WTC11 (cell line): ENCODE results near the gene LTBP1. TPM values are rescaled to one million over a fixed set of nuclear protein-coding genes. Genes with fewer than 3 reads are reported as not detected.

Experiments used
- ATAC-seq: fragments of 200-7000 bp; cut with Tn5 transposase; 2 replicates; pipeline ENCODE4 v1.10.0; 2021; ENCODE audit warnings: mild to moderate bottlenecking, moderate library complexity
- CTCF ChIA-PET: fragments of 300-600 bp; sonication (Branson Sonifier 250); formaldehyde crosslinking; loops from one replicate; lab custom pipeline; 2021; ENCODE audit warnings: antibody characterized with exemption; lab: Charles Lee
- POLR2A ChIA-PET: fragments of 350-600 bp; sonication (Branson Sonifier 250); formaldehyde crosslinking; loops from one replicate; lab custom pipeline; 2021; ENCODE audit warnings: antibody characterized with exemption; lab: Charles Lee
- DNase-seq: peaks from one replicate; pipeline ENCODE4 v3.0.0; 2021; ENCODE audit warnings: low spot score
- H3K27ac Mint-ChIP-seq: 2 replicates; pipeline ENCODE4 v1.8.0; 2021; ENCODE audit warnings: mixed read lengths
- H3K27me3 Mint-ChIP-seq: 2 replicates; pipeline ENCODE4 v1.8.0; 2021; ENCODE audit warnings: low read depth, mild to moderate bottlenecking, moderate library complexity, mixed read lengths
- H3K36me3 Mint-ChIP-seq: 2 replicates; pipeline ENCODE4 v1.8.0; 2021; ENCODE audit warnings: mixed read lengths
- H3K4me1 Mint-ChIP-seq: 2 replicates; pipeline ENCODE4 v1.8.0; 2022; ENCODE audit warnings: mixed read lengths
- H3K4me3 Mint-ChIP-seq: 2 replicates; pipeline ENCODE4 v1.8.0; 2021; ENCODE audit warnings: mild to moderate bottlenecking, moderate library complexity, mixed read lengths
- H3K9me3 Mint-ChIP-seq: 2 replicates; pipeline ENCODE4 v1.8.0; 2021; ENCODE audit warnings: mixed read lengths
- ATF2 ChIP-seq: sonication (generic); formaldehyde crosslinking; IDR thresholded peaks from 2 replicates; pipeline ENCODE4 v1.8.1; 2022; ENCODE audit warnings: low read depth, missing genetic modification reagents, borderline replicate concordance
- ATF6 ChIP-seq: sonication (generic); formaldehyde crosslinking; IDR thresholded peaks from 2 replicates; pipeline ENCODE4 v1.8.1; 2023; ENCODE audit warnings: mild to moderate bottlenecking, missing genetic modification reagents
- EMX1 ChIP-seq: fragments of 250-450 bp; sonication (Bioruptor Pico); IDR thresholded peaks from 2 replicates; pipeline ENCODE4 v1.8.0; 2021; ENCODE audit warnings: mild to moderate bottlenecking
- ETV6 ChIP-seq: sonication (generic); formaldehyde crosslinking; IDR thresholded peaks from 2 replicates; pipeline ENCODE4 v1.8.1; 2022; ENCODE audit warnings: mild to moderate bottlenecking, missing genetic modification reagents
- FOXP4 ChIP-seq: sonication (generic); formaldehyde crosslinking; IDR thresholded peaks from 2 replicates; pipeline ENCODE4 v1.8.0; 2022; ENCODE audit warnings: mild to moderate bottlenecking, missing genetic modification reagents
- HMGXB4 ChIP-seq: sonication (generic); formaldehyde crosslinking; IDR thresholded peaks from 2 replicates; pipeline ENCODE4 v1.8.1; 2023; ENCODE audit warnings: mild to moderate bottlenecking, moderate library complexity, missing genetic modification reagents
- IRF1 ChIP-seq: sonication (generic); formaldehyde crosslinking; IDR thresholded peaks from 2 replicates; pipeline ENCODE4 v1.8.0; 2023; ENCODE audit warnings: missing genetic modification reagents
- JUN ChIP-seq: sonication (generic); formaldehyde crosslinking; IDR thresholded peaks from 2 replicates; pipeline ENCODE4 v1.8.0; 2023; ENCODE audit warnings: mild to moderate bottlenecking, missing genetic modification reagents
- MAX ChIP-seq: sonication (generic); formaldehyde crosslinking; IDR thresholded peaks from 2 replicates; pipeline ENCODE4 v1.8.0; 2022; ENCODE audit warnings: mild to moderate bottlenecking, missing genetic modification reagents
- NR2C2 ChIP-seq: sonication (generic); formaldehyde crosslinking; IDR thresholded peaks from 2 replicates; pipeline ENCODE4 v1.8.0; 2022; ENCODE audit warnings: mild to moderate bottlenecking, missing genetic modification reagents
- NR3C1 ChIP-seq: sonication (generic); formaldehyde crosslinking; conservative IDR thresholded peaks from 2 replicates; pipeline ENCODE4 v1.8.1; 2023; ENCODE audit warnings: low read depth, mild to moderate bottlenecking, missing genetic modification reagents
- PRRX2 ChIP-seq: fragments of 250-450 bp; sonication (Bioruptor Pico); IDR thresholded peaks from 2 replicates; pipeline ENCODE4 v1.8.0; 2021; ENCODE audit warnings: mild to moderate bottlenecking
- SMAD3 ChIP-seq: sonication (generic); formaldehyde crosslinking; IDR thresholded peaks from 2 replicates; pipeline ENCODE4 v1.8.0; 2022; ENCODE audit warnings: missing genetic modification reagents, mild to moderate bottlenecking, borderline replicate concordance
- TEAD1 ChIP-seq: sonication (generic); formaldehyde crosslinking; IDR thresholded peaks from 2 replicates; pipeline ENCODE4 v1.8.0; 2022; ENCODE audit warnings: mild to moderate bottlenecking, missing genetic modification reagents
- ZBTB21 ChIP-seq: sonication (generic); formaldehyde crosslinking; IDR thresholded peaks from 2 replicates; pipeline ENCODE4 v1.8.1; 2023; ENCODE audit warnings: mild to moderate bottlenecking, missing genetic modification reagents, borderline replicate concordance
- ZBTB43 ChIP-seq: sonication (generic); formaldehyde crosslinking; IDR thresholded peaks from 2 replicates; pipeline ENCODE4 v1.8.1; 2023; ENCODE audit warnings: mild to moderate bottlenecking, missing genetic modification reagents
- ZMAT4 ChIP-seq: fragments of 250-450 bp; sonication (Bioruptor Pico); IDR thresholded peaks from 2 replicates; pipeline ENCODE4 v1.9.0; 2021; ENCODE audit warnings: mild to moderate bottlenecking
- ZNF121 ChIP-seq: sonication (generic); formaldehyde crosslinking; IDR thresholded peaks from 2 replicates; pipeline ENCODE4 v1.8.0; 2023; ENCODE audit warnings: missing genetic modification reagents
- ZNF219 ChIP-seq: sonication (generic); formaldehyde crosslinking; IDR thresholded peaks from 2 replicates; pipeline ENCODE4 v1.8.0; 2023; ENCODE audit warnings: missing genetic modification reagents, mild to moderate bottlenecking, borderline replicate concordance
- ZNF263 ChIP-seq: sonication (generic); formaldehyde crosslinking; IDR thresholded peaks from 2 replicates; pipeline ENCODE4 v1.8.1; 2022; ENCODE audit warnings: low read depth, mild to moderate bottlenecking, moderate library complexity, missing genetic modification reagents
- ZNF425 ChIP-seq: fragments of 250-450 bp; sonication (Bioruptor Pico); conservative IDR thresholded peaks from 2 replicates; pipeline ENCODE4 v1.9.0; 2021; ENCODE audit warnings: mild to moderate bottlenecking
- total RNA-seq: library from RNA; stranded (reverse); gene quantifications from 3 replicates; pipeline ENCODE4 v1.2.3, GENCODE V29; 2021

Gene LTBP1
- total RNA-seq, 1 experiment from 2014 or later: 33.6 TPM

- no peaks in the 10 kb centered on the region for H3K4me1 Mint-ChIP-seq
- ChIA-PET CTCF (no interaction called here), POLR2A (no interaction called here)
- DNase-seq (no peak), ATAC-seq (no peak)
- H3K9me3 Mint-ChIP-seq: no peaks in the 10 kb centered on the region
- H3K27me3 Mint-ChIP-seq: no peaks in the 10 kb centered on the region
- H3K4me3 Mint-ChIP-seq: no peak overlapping the region
- TF ChIP-seq ATF2 (no peak), TEAD1 (CRISPR knock-in tag) (no peak), ZBTB43 (CRISPR knock-in tag) (no peak), SMAD3 (CRISPR knock-in tag) (no peak), IRF1 (CRISPR knock-in tag) (no peak), ZNF121 (CRISPR knock-in tag) (no peak), ZNF263 (CRISPR knock-in tag) (no peak), FOXP4 (no peak), ZBTB21 (CRISPR knock-in tag) (no peak), MAX (no peak), PRRX2 (CRISPR knock-in tag) (no peak), NR2C2 (CRISPR knock-in tag) (no peak), JUN (CRISPR knock-in tag) (no peak)
- H3K27ac Mint-ChIP-seq: no peak overlapping the region
- peaks cover 7% of the 10 kb centered on the region; the same call in 1 of the 2 replicates for H3K36me3 Mint-ChIP-seq
Measured at GRCh38 chr2:33284287-33284686, 337.5 kb downstream of the LTBP1 start.

- H3K4me3 Mint-ChIP-seq: no peak overlapping the region
- H3K36me3 Mint-ChIP-seq: peaks cover 7% of the 10 kb centered on the region; the same call in 1 of the 2 replicates
- TF ChIP-seq ZNF425 (CRISPR knock-in tag) (no peak), EMX1 (CRISPR knock-in tag) (no peak)
- ATAC-seq: no peak
- H3K9me3 Mint-ChIP-seq: no peaks in the 10 kb centered on the region
- POLR2A ChIA-PET: no interaction called here
- H3K27me3 Mint-ChIP-seq: peaks cover 10% of the 10 kb centered on the region
- CTCF ChIA-PET: interaction anchor here (0.6 kb wide), 1 partner anchor 91 kb away, joined by 4 read pairs; no protein-coding TSS in a partner anchor
- H3K27ac Mint-ChIP-seq: no peak overlapping the region
- DNase-seq: no peak
- peaks cover 8% of the 10 kb centered on the region for H3K4me1 Mint-ChIP-seq
Measured at GRCh38 chr2:33287507-33288005, 340.8 kb downstream of the LTBP1 start.

- Mint-ChIP-seq H3K4me1 (peaks cover 13% of the 10 kb centered on the region), H3K4me3 (no peak overlapping the region), H3K27me3 (peaks cover 14% of the 10 kb centered on the region), H3K27ac (no peak overlapping the region), H3K36me3 (peaks cover 7% of the 10 kb centered on the region; the same call in 1 of the 2 replicates), H3K9me3 (no peaks in the 10 kb centered on the region)
- no peak for ATAC-seq
- POLR2A ChIA-PET: no interaction called here
- CTCF ChIA-PET: interaction anchor here (0.6 kb wide), 1 partner anchor 91 kb away, joined by 4 read pairs; no protein-coding TSS in a partner anchor
- no peak for DNase-seq
- TF ChIP-seq ETV6 (CRISPR knock-in tag) (no peak), ZNF219 (no peak), ZMAT4 (CRISPR knock-in tag) (no peak), HMGXB4 (CRISPR knock-in tag) (no peak), NR3C1 (CRISPR knock-in tag) (no peak), ATF6 (CRISPR knock-in tag) (no peak)
Measured at GRCh38 chr2:33288011-33288410, 341.3 kb downstream of the LTBP1 start.
